GM19099 (cell line): Measurements from ENCODE around the gene IRX6.

Experiments
- POLR2A ChIP-seq: IDR thresholded peaks from 3 replicates; pipeline ENCODE4 v1.6.1; 2011; ENCODE audit warnings: low read depth; ENCODE audit not compliant: insufficient read length; ENCODE audit errors: extremely low read depth

IRX6 gene

GRCh38 chr16:55330781-55331647, 7.0 kb downstream of the IRX6 start:
- TF ChIP-seq POLR2A: no peak

- peak; percentile 34 for TF ChIP-seq POLR2A
Measured at GRCh38 chr16:55331648-55332185, 7.7 kb downstream of the IRX6 start.

GRCh38 chr16:55333684-55334083, 9.7 kb downstream of the IRX6 start:
- no peak for TF ChIP-seq POLR2A

- TF ChIP-seq POLR2A: no peak
Measured at GRCh38 chr16:55338646-55339045, 14.6 kb downstream of the IRX6 start.

- no peak for TF ChIP-seq POLR2A
Measured at GRCh38 chr16:55340445-55340844, 16.4 kb downstream of the IRX6 start.

- no peak for TF ChIP-seq POLR2A
Measured at GRCh38 chr16:55341681-55342080, 17.7 kb downstream of the IRX6 start.

GRCh38 chr16:55346475-55346874, 22.5 kb downstream of the IRX6 start:
- TF ChIP-seq POLR2A: no peak

GRCh38 chr16:55349867-55350266, 25.9 kb downstream of the IRX6 start:
- no peak for TF ChIP-seq POLR2A

GRCh38 chr16:55350984-55351383, 27.0 kb downstream of the IRX6 start:
- no peak for TF ChIP-seq POLR2A

GRCh38 chr16:55351936-55352335, 27.9 kb downstream of the IRX6 start:
- TF ChIP-seq POLR2A: no peak

GRCh38 chr16:55357241-55357640, 33.2 kb downstream of the IRX6 start:
- no peak for TF ChIP-seq POLR2A

- TF ChIP-seq POLR2A: no peak
Measured at GRCh38 chr16:55359946-55360345, 35.9 kb downstream of the IRX6 start.

GRCh38 chr16:55364811-55365210, 40.8 kb downstream of the IRX6 start:
- TF ChIP-seq POLR2A: no peak

- TF ChIP-seq POLR2A: no peak
Measured at GRCh38 chr16:55367301-55367811, 43.4 kb downstream of the IRX6 start.

GRCh38 chr16:55367866-55368603, 44.0 kb downstream of the IRX6 start:
- no peak for TF ChIP-seq POLR2A

GRCh38 chr16:55369151-55369550, 45.1 kb downstream of the IRX6 start:
- TF ChIP-seq POLR2A: no peak

- TF ChIP-seq POLR2A: no peak
Measured at GRCh38 chr16:55370762-55371482, 46.9 kb downstream of the IRX6 start.
